ENCODE results near the gene NEIL3.

NEIL3 gene

GRCh38 chr4:177309522-177310371 lies at the start of gene NEIL3:
Gene NEIL3, plus strand, starts transcription at chr4:177309874. Its CDS starts 80 bp downstream, at chr4:177309954.
- peak; percentile 96 for DNase-seq

- no peak for DNase-seq
Measured at GRCh38 chr4:177263818-177264217, 45.9 kb upstream of the NEIL3 start.

- DNase-seq: no peak
Measured at GRCh38 chr4:177264788-177265422, 44.8 kb upstream of the NEIL3 start.

- no peak for DNase-seq
Measured at GRCh38 chr4:177265729-177266128, 43.9 kb upstream of the NEIL3 start.

- DNase-seq: peak; percentile 68
Measured at GRCh38 chr4:177266506-177266905, 43.2 kb upstream of the NEIL3 start.

- peak; percentile 72 for DNase-seq
Measured at GRCh38 chr4:177267911-177268310, 41.8 kb upstream of the NEIL3 start.

- DNase-seq: no peak
Measured at GRCh38 chr4:177271091-177271490, 38.6 kb upstream of the NEIL3 start.

GRCh38 chr4:177271915-177272766 lies 37.5 kb upstream of the NEIL3 start:
- no peak for DNase-seq

GRCh38 chr4:177275999-177276398 lies 33.7 kb upstream of the NEIL3 start:
- peak; percentile 51 for DNase-seq

- peak; percentile 71 for DNase-seq
Measured at GRCh38 chr4:177281351-177281909, 28.2 kb upstream of the NEIL3 start.

GRCh38 chr4:177282284-177282835 lies 27.3 kb upstream of the NEIL3 start:
- DNase-seq: no peak

- DNase-seq: no peak
Measured at GRCh38 chr4:177283167-177283566, 26.5 kb upstream of the NEIL3 start.

GRCh38 chr4:177285953-177286352 lies 23.7 kb upstream of the NEIL3 start:
- peak; percentile 43 for DNase-seq

- DNase-seq: peak; percentile 61
Measured at GRCh38 chr4:177287255-177287654, 22.4 kb upstream of the NEIL3 start.

GRCh38 chr4:177288335-177288734 lies 21.3 kb upstream of the NEIL3 start:
- DNase-seq: no peak

GRCh38 chr4:177290780-177291179 lies 18.9 kb upstream of the NEIL3 start:
- no peak for DNase-seq

GRCh38 chr4:177292171-177292570 lies 17.5 kb upstream of the NEIL3 start:
- DNase-seq: no peak

- DNase-seq: peak; percentile 69
Measured at GRCh38 chr4:177293208-177294033, 16.3 kb upstream of the NEIL3 start.

- no peak for DNase-seq
Measured at GRCh38 chr4:177297785-177298391, 11.8 kb upstream of the NEIL3 start.

GRCh38 chr4:177301126-177301639 lies 8.5 kb upstream of the NEIL3 start:
- peak; percentile 84 for DNase-seq
